Astrocyte (in vitro differentiated cells and primary cell): Measurements from ENCODE around the gene ARHGAP1. TPM values are rescaled to one million over a fixed set of nuclear protein-coding genes. Genes with fewer than 3 reads are reported as not detected.

Experiments used
- DNase-seq: peaks from one replicate; pipeline ENCODE4 v3.0.0-alpha.2; 2010; ENCODE audit warnings: low read depth
- FAIRE-seq: peaks from 2 replicates; lab custom pipeline; 2011; peaks lifted over from hg19 to GRCh38; lab: Jason Lieb, UNC
- H2AFZ ChIP-seq: 2 replicates; pipeline ENCODE4 v1.6.0; 2012; ENCODE audit warnings: low read depth, low read length, inconsistent platforms
- H3K27ac ChIP-seq: 2 replicates; pipeline ENCODE4 v1.5.1; 2011; ENCODE audit warnings: low read depth, low read length, inconsistent platforms
- H3K27me3 ChIP-seq: 2 replicates; pipeline ENCODE4 v1.6.0; 2011; ENCODE audit warnings: low read length, inconsistent platforms; ENCODE audit not compliant: insufficient read depth
- H3K36me3 ChIP-seq: 2 replicates; pipeline ENCODE4 v1.5.1; 2011; ENCODE audit warnings: low read length, inconsistent platforms; ENCODE audit not compliant: insufficient read depth
- H3K4me1 ChIP-seq: 2 replicates; pipeline ENCODE4 v1.5.1; 2011; ENCODE audit warnings: low read length, inconsistent platforms; ENCODE audit not compliant: insufficient read depth
- H3K4me2 ChIP-seq: 2 replicates; pipeline ENCODE4 v1.6.0; 2012; ENCODE audit warnings: low read length, inconsistent platforms
- H3K4me3 ChIP-seq: 2 replicates; pipeline ENCODE4 v1.5.1; 2011; ENCODE audit warnings: low read depth, mild to moderate bottlenecking, low read length, inconsistent platforms; ENCODE audit not compliant: insufficient read depth
- H3K79me2 ChIP-seq: 2 replicates; pipeline ENCODE4 v1.6.0; 2012; ENCODE audit warnings: mild to moderate bottlenecking, low read length, inconsistent platforms; ENCODE audit not compliant: insufficient read depth
- H3K9ac ChIP-seq: 2 replicates; pipeline ENCODE4 v1.6.0; 2012; ENCODE audit warnings: mild to moderate bottlenecking, low read length, inconsistent platforms
- H3K9me3 ChIP-seq: 2 replicates; pipeline ENCODE4 v1.5.1; 2012; ENCODE audit warnings: low read depth, mild to moderate bottlenecking, low read length, inconsistent platforms; ENCODE audit not compliant: insufficient read depth
- H4K20me1 ChIP-seq: 2 replicates; pipeline ENCODE4 v1.6.0; 2012; ENCODE audit warnings: low read length, inconsistent platforms; ENCODE audit not compliant: insufficient read depth
- H3K27ac Mint-ChIP-seq: one replicate; pipeline ENCODE4 v1.8.0; 2021; ENCODE audit warnings: mild to moderate bottlenecking, mixed read lengths; ENCODE audit not compliant: unreplicated experiment
- H3K27me3 Mint-ChIP-seq: one replicate; pipeline ENCODE4 v1.8.0; 2021; ENCODE audit warnings: low read depth, mixed read lengths; ENCODE audit not compliant: unreplicated experiment
- H3K36me3 Mint-ChIP-seq: one replicate; pipeline ENCODE4 v1.8.0; 2021; ENCODE audit warnings: low read depth, mixed read lengths; ENCODE audit not compliant: unreplicated experiment
- H3K4me1 Mint-ChIP-seq: one replicate; pipeline ENCODE4 v1.8.0; 2021; ENCODE audit warnings: low read depth, mixed read lengths; ENCODE audit not compliant: unreplicated experiment
- H3K4me3 Mint-ChIP-seq: one replicate; pipeline ENCODE4 v1.8.0; 2021; ENCODE audit warnings: mild to moderate bottlenecking, moderate library complexity, mixed read lengths; ENCODE audit not compliant: unreplicated experiment
- H3K9me3 Mint-ChIP-seq: one replicate; pipeline ENCODE4 v1.8.0; 2021; ENCODE audit warnings: mild to moderate bottlenecking, mixed read lengths; ENCODE audit not compliant: unreplicated experiment
- CTCF ChIP-seq: IDR thresholded peaks from 2 replicates; pipeline ENCODE4 v1.5.1; 2011; ENCODE audit warnings: low read depth, mild to moderate bottlenecking, inconsistent platforms, low read length, moderate library complexity; ENCODE audit not compliant: insufficient read depth
- EZH2 ChIP-seq: IDR thresholded peaks from 2 replicates; pipeline ENCODE4 v1.6.1; 2012; ENCODE audit warnings: mild to moderate bottlenecking, low read length, inconsistent platforms; ENCODE audit not compliant: insufficient read depth
- total RNA-seq: library from RNA; stranded (reverse); gene quantifications from 2 replicates; pipeline ENCODE4 v1.2.1, GENCODE V29; 2021

ARHGAP1 gene
- total RNA-seq, 1 donor from 2014 or later: 116 TPM

GRCh38 chr11:46745995-46746394 lies 45.6 kb upstream of the ARHGAP1 start:
- Histone ChIP-seq H3K4me2 (no peak overlapping the region), H3K27me3 (no peaks in the 10 kb centered on the region), H2AFZ (no peak overlapping the region), H3K4me3 (no peak overlapping the region), H3K79me2 (no peaks in the 10 kb centered on the region), H4K20me1 (no peaks in the 10 kb centered on the region), H3K4me1 (no peaks in the 10 kb centered on the region), H3K9ac (no peak overlapping the region), H3K27ac (no peak overlapping the region), H3K36me3 (peaks cover 68% of the 10 kb centered on the region), H3K9me3 (no peaks in the 10 kb centered on the region)
- DNase-seq (no peak), FAIRE-seq (no peak)
- H3K36me3 Mint-ChIP-seq: peaks cover 29% of the 10 kb centered on the region
- no peak overlapping the region for H3K4me3 Mint-ChIP-seq
- no peaks in the 10 kb centered on the region for H3K27me3 Mint-ChIP-seq
- H3K27ac Mint-ChIP-seq: no peak overlapping the region
- no peak for TF ChIP-seq CTCF
- TF ChIP-seq EZH2: no peak
- H3K9me3 Mint-ChIP-seq: no peaks in the 10 kb centered on the region
- H3K4me1 Mint-ChIP-seq: no peaks in the 10 kb centered on the region

DNA sequence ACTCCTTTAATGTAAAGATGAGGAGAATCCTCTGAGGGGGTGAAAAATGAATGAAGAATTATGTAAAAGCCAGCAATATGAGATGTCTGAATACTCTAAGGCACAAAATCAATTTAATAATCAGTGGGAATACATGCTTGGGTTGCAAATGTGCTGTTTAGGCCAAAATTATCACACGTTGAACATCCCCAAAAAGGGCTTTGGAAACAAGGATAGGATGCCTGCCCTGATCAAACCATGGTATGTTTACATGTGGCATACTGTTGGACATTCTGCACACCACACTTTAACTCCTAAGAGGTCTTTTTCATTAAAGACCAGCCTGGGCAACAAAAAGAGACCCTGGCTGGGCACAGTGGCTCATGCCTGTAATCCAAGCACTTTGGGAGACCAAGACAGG lies 44.9 kb upstream of the ARHGAP1 start:
- H3K36me3 Mint-ChIP-seq: peaks cover 27% of the 10 kb centered on the region
- TF ChIP-seq EZH2 (no peak), CTCF (no peak)
- H3K27ac Mint-ChIP-seq: no peak overlapping the region
- Histone ChIP-seq H3K27ac (no peak overlapping the region), H4K20me1 (no peaks in the 10 kb centered on the region), H3K9ac (no peak overlapping the region), H3K27me3 (no peaks in the 10 kb centered on the region), H3K9me3 (no peaks in the 10 kb centered on the region), H2AFZ (no peak overlapping the region), H3K4me3 (no peak overlapping the region), H3K79me2 (no peaks in the 10 kb centered on the region), H3K4me2 (no peak overlapping the region), H3K4me1 (no peaks in the 10 kb centered on the region), H3K36me3 (peaks cover 61% of the 10 kb centered on the region)
- DNase-seq: no peak
- no peak overlapping the region for H3K4me3 Mint-ChIP-seq
- H3K27me3 Mint-ChIP-seq: no peaks in the 10 kb centered on the region
- no peaks in the 10 kb centered on the region for H3K4me1 Mint-ChIP-seq
- no peaks in the 10 kb centered on the region for H3K9me3 Mint-ChIP-seq
- FAIRE-seq: no peak

DNA sequence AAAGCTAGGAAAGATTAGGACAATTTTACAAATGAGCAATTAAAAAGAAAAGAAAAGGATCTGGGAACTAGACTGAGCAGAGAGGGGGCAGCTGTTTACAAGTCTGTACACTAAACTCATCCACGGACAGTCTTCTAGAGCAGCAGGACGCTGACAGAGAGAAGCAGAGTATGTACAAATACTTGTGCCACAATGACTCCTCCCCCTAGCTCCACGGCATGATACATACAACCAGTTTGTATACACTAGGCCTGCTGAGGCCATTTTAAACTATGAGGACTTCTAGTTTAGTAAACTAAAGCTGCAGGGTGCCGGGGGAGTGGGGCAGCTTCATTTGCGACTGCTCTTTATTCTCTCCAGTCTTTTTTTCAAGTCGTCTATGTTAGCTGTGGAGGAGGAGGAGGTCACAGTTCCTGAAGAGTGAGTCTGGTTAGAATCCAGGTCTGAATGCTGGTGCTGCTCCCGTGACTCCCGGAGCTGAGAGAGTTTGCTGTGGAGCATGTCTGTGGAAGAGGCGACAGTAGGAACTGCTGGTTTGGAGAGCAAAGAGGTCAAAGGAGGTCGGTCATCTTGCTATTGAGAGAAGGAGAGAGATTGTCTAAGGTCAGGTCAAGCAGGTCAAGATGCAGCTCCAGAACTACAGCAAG lies 43.4 kb upstream of the ARHGAP1 start:
- H3K27ac ChIP-seq: no peak overlapping the region
- H4K20me1 ChIP-seq: no peaks in the 10 kb centered on the region
- no peak overlapping the region for H3K27ac Mint-ChIP-seq
- FAIRE-seq (no peak), DNase-seq (no peak)
- H3K27me3 ChIP-seq: no peaks in the 10 kb centered on the region
- peaks cover 30% of the 10 kb centered on the region for H3K36me3 Mint-ChIP-seq
- H3K4me3 ChIP-seq: no peak overlapping the region
- no peak overlapping the region for H3K9ac ChIP-seq
- no peaks in the 10 kb centered on the region for H3K4me1 Mint-ChIP-seq
- no peaks in the 10 kb centered on the region for H3K79me2 ChIP-seq
- H3K27me3 Mint-ChIP-seq: no peaks in the 10 kb centered on the region
- H3K4me1 ChIP-seq: no peaks in the 10 kb centered on the region
- TF ChIP-seq EZH2: no peak
- no peak for TF ChIP-seq CTCF
- no peaks in the 10 kb centered on the region for H3K9me3 ChIP-seq
- no peak overlapping the region for H2AFZ ChIP-seq
- no peaks in the 10 kb centered on the region for H3K9me3 Mint-ChIP-seq
- H3K4me3 Mint-ChIP-seq: no peak overlapping the region
- H3K36me3 ChIP-seq: peaks cover 55% of the 10 kb centered on the region
- H3K4me2 ChIP-seq: no peak overlapping the region
